NCI-H2196 (cell line): ENCODE results near the gene KLK7.
A peak's percentile ranks its signal among the peaks of the same experiment; 100 is the strongest.

ENCODE experiments used
- DNase-seq: peaks from one replicate; lab custom pipeline; 2025; ENCODE audit not compliant: unreplicated experiment; lab: John Stamatoyannopoulos, UW

KLK7 gene

GRCh38 chr19:50983625-50984292, at the start of gene KLK7:
KLK7 (minus strand) TSS chr19:50983917; CDS start chr19:50982399, 1,518 bp downstream.
- no peak for DNase-seq

GRCh38 chr19:51031880-51032225, 48.1 kb upstream of the KLK7 start:
- no peak for DNase-seq

- DNase-seq, result no peak
Observed at GRCh38 chr19:51031220-51031879, 47.6 kb upstream of the KLK7 start.

DNA sequence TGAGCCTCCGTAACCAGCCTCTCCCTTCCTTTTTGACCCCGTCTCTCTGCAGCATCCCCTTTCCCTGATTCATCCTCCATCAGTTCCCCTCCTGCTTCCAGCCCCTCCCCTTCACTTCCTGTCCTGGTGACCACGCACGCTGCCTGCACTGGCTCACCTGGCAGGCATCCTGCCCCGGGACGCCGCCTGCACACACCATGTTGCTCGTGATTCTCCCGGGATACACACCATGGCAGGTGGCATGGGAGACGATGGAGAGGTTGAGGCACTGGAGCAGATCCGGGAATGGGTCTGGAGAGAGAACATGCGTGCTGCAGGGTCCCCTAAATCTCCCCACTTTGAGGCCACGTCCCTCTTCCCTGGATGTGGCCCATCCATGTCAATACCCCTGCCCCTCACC, 46.9 kb upstream of the KLK7 start:
- no peak for DNase-seq

- DNase-seq, result no peak
Observed at GRCh38 chr19:51029718-51030117, 46.0 kb upstream of the KLK7 start.

DNA sequence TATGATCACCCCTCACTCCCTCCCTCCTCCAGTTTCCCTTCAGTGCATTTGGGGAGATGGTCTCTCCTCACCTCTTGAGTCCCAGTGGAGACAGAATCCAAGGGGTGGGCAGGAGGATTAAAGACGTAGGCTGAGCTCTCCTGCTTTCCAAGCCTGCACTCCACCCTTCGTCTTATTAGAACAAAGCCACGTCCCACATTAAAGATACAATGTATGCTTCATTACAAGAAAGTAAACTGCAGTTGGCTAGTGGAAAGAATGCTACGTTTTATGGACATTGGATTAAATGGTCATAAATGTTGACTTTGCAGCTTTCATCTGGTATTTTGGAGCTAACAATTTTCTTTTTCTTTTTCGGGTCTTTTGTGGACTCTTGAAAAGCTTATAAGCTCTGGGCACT, 44.2 kb upstream of the KLK7 start:
- DNase-seq, result no peak

GRCh38 chr19:51027126-51027806, 43.5 kb upstream of the KLK7 start:
- no peak for DNase-seq

DNA sequence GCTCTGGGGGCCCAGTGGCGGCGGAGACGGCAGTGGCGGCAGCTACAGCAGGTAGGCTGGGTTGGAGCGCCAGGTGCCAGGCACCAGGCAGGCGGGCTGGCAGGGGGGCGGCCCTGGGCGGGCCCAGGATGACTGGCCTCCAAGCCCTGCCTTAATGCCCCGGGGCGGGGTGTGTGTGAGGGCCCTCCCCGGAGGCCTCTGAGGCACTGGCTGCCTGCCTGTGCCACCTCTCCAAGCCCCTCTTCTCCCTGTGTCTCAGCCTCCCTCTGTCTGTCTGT, 42.8 kb upstream of the KLK7 start, which contains the start of gene KLK11:
TSS of gene KLK11 (minus strand) at position 63 of the 278 bp plus-strand sequence. CDS start 985 bp downstream, outside the sequence.
- DNase-seq, result peak; percentile 79

GRCh38 chr19:51025809-51026553, 42.3 kb upstream of the KLK7 start:
- peak; percentile 48 for DNase-seq

- DNase-seq, result peak; percentile 47
Observed at GRCh38 chr19:51025401-51025800, 41.7 kb upstream of the KLK7 start.

DNA sequence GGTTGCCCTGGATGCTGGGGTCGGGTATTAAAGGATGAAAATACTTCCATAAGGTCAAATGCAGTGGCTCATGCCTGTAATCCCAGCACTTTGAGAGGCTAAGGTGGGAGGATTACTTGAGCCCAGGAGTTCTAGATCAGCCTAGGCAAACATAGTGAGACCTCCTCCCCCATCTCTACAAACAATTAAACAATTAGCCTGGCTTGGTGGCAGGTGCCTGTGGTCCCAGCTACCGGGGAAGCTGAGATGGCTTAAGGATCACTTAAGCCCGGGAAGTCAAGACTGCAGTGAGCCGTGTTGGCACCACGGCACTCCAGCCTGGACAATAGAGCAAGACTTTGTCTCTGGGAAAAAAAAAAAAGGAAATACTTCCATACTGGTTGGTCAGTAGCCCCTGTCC, 41.2 kb upstream of the KLK7 start:
- peak; percentile 74 for DNase-seq

GRCh38 chr19:51023946-51024345, 40.2 kb upstream of the KLK7 start:
- DNase-seq, result no peak

DNA sequence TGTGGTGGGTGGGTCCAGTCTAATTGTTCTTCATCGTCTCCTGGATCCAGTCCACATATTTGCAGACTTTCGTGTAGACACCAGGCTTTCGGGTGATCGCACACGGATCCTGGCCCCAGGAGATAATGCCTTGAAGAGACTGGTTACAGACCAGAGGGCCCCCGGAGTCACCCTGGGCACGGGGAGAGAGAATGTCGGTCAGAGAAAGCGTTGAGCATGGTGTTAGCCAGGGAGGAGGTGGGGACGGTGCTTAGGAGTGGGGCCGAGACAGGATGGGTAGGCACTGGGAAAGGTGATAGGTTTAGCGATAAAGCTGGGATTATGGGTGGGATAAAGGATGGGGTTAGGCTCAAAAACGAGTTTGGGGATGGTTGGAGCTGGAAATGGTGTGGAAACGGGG, 38.8 kb upstream of the KLK7 start:
- DNase-seq, result no peak

GRCh38 chr19:51020988-51021651, 37.4 kb upstream of the KLK7 start:
- DNase-seq, result peak; percentile 62

- no peak for DNase-seq
Observed at GRCh38 chr19:51019544-51019925, 35.8 kb upstream of the KLK7 start, which contains the start of gene KLK10. KLK10 (minus strand) TSS chr19:51019709; CDS start chr19:51019130, 579 bp downstream.

GRCh38 chr19:51018745-51019543, 35.2 kb upstream of the KLK7 start:
- no peak for DNase-seq

DNA sequence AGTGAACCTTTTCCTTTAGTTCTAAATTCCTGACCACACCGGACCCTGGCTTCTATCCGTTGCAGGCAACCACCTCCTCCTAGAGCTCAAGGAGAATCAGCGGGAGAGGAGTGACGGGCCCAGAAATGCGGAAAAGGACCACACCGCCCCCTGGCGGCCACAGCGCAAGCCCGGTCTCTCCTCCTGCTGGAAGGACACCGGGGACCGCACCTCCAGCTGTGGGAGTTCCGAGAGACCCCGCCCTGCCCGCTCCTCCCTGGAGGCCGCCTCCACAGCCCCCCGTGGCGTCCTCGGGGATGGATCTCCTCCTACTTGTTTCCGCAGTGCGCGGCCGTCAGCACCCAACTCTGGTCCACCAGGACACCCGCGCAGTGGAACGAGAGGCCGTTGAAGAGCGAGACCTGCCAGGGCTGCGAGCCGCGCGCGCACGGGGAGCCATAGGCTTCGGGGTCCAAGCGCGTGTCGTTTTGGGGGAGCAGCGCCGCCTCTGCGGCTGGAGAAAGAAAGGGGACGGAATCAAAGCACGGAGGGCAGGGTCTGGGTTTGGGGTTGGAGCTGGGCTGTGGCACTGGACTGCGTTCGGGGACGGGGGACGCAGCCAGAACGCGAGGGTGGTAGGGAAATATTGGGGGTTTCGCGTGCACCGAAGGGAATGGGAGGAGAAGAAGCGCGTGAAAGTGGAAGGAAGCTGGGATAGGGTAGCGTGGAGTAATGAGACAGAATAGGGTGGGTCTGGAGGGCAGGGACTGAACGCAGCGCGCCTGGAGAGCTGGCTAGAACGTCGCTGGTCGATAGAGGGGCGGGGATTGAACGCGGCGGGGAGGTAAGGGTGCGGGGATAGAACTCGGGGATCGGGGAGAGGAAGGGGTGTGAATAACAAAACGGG, 33.3 kb upstream of the KLK7 start:
- peak; percentile 73 for DNase-seq

- DNase-seq, result no peak
Observed at GRCh38 chr19:51015691-51016267, 32.1 kb upstream of the KLK7 start.

DNA sequence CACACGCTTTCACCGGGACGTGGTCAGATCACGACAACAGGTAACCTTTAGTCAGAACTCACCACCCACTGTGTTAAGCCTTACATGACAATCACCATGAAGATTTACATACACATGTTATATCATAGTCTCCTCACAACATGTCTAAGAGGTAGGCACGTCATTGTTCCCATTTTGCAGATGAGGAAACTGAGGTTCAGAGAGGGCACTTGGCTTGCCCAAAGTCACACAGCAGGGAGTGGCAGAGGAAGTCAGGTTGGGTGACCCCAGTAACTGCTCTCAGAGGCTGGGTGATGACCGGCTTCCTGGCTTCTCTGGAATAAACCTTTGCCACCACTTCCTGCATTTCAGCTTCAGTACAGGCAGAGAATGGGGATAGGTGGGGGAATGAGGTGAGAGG, 30.5 kb upstream of the KLK7 start:
- DNase-seq, result no peak
